KOPT-K1 (cell line): ENCODE measurements around the gene CBLB.
"Not testable (repeated sequence)": the region's sequence is repeated elsewhere in the genome, so short reads cannot be mapped to it uniquely, and the experiment has no call there.

Experiments
- H3K27ac ChIP-seq: fragments of 200-600 bp; sonication (generic); 2 replicates; pipeline ENCODE4 v1.5.1; 2016; ENCODE audit warnings: antibody characterized with exemption, mild to moderate bottlenecking, low read depth, low read length; ENCODE audit not compliant: poor library complexity, severe bottlenecking
- H3K36me3 ChIP-seq: fragments of 200-600 bp; sonication (generic); 2 replicates; pipeline ENCODE4 v1.5.1; 2017; ENCODE audit warnings: antibody characterized with exemption, mild to moderate bottlenecking, low read length, moderate library complexity; ENCODE audit not compliant: insufficient read depth
- H3K9me3 ChIP-seq: fragments of 200-600 bp; sonication (generic); 2 replicates; pipeline ENCODE4 v1.5.1; 2017; ENCODE audit warnings: antibody characterized with exemption, low read length, mild to moderate bottlenecking; ENCODE audit not compliant: insufficient read depth, poor library complexity, severe bottlenecking

Gene CBLB

DNA sequence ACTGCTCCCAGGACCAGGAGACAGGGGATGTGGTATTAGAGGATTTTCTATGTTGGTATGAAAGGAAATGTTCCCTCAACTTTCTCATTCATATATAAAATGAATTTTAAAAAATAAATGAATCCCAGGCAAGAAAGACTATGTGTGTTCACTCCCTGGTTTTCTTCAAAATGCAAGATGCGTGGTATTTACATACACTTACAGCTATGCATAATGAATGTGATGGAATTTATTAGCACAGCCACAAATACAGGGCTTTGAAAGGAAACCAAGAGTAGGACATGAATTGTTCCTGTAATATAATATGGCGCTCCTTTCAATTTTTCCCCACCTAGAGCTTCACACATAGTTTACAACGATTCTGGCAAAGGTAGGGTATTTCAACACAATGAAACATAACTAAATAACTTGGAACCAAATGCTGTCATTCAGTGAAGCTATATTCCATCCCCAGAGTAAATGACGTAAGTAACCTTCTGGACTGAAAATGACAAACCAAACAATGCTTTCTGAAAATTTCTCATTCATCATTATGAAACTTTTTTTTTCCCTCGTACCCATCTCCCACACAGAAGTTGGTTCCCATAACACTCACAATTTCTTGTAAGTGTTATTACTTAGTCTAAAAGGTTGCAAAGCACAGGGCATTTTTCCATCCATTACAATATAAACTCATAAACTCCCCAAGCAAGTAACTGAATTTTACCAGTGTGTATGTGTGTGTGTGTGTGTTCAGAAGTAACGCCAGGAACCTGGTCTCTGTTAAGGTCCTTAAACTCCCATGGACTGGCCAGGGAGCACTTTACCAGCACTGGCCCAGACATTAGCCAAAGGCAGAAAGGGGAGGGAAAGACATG, 41.8 kb downstream of the CBLB start:
- Histone ChIP-seq H3K9me3 (no peaks in the 10 kb centered on the region), H3K27ac (no peak overlapping the region), H3K36me3 (no peaks in the 10 kb centered on the region)

DNA sequence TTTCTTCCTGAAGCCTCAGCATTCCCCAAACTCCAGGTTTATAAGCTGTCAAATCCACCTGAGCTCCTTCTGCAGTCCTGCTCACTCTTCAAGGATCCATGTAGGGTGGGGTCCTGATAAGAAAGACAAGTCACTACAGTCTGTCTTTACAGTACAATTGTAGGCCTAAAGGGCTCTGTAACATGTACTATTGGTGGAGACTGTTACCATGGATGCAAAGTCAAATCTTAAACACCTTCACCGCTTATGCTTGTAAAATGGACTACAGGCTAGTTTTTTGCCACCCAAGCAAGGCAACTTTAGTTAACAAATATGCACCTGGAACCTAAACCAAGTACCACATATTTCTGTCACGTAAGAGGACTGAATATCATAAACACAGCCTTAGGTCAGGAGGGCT, 44.7 kb downstream of the CBLB start:
- no peaks in the 10 kb centered on the region for H3K36me3 ChIP-seq
- no peak overlapping the region for H3K27ac ChIP-seq
- H3K9me3 ChIP-seq, result no peaks in the 10 kb centered on the region

DNA sequence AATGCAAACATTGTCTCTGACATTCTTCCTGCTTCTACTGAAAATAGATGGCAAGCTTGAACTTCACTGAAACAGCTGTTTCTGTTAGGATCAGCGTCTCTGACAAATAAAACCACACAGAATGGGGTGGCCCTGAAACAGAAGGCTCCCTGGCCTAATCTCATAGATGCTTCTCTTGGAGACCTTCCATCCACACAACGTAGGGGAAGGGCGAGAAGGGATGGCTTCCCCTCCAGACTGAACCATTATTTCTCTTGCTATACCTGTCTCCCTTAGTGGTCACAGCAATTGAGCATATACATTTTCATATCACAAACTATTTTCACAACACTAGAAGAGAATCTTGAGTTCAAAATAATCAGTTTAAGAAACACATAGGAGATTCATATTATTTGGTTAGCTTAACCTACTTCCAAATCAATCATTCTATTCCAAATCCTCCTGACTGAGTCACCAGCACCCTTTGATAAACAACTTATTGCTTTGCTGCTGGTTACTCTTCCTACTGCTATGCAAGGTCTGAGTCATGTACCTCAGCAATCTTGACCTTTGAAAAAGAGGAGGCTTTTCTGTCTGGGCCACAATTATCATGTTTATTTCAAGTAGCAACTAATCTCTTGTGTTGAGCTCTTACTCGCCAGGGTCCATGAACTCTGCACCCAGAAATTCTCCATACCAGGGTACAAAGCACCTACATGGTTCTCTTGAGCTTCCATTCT, 45.5 kb downstream of the CBLB start:
- no peak overlapping the region for H3K27ac ChIP-seq
- no peaks in the 10 kb centered on the region for H3K9me3 ChIP-seq
- H3K36me3 ChIP-seq, result no peaks in the 10 kb centered on the region

DNA sequence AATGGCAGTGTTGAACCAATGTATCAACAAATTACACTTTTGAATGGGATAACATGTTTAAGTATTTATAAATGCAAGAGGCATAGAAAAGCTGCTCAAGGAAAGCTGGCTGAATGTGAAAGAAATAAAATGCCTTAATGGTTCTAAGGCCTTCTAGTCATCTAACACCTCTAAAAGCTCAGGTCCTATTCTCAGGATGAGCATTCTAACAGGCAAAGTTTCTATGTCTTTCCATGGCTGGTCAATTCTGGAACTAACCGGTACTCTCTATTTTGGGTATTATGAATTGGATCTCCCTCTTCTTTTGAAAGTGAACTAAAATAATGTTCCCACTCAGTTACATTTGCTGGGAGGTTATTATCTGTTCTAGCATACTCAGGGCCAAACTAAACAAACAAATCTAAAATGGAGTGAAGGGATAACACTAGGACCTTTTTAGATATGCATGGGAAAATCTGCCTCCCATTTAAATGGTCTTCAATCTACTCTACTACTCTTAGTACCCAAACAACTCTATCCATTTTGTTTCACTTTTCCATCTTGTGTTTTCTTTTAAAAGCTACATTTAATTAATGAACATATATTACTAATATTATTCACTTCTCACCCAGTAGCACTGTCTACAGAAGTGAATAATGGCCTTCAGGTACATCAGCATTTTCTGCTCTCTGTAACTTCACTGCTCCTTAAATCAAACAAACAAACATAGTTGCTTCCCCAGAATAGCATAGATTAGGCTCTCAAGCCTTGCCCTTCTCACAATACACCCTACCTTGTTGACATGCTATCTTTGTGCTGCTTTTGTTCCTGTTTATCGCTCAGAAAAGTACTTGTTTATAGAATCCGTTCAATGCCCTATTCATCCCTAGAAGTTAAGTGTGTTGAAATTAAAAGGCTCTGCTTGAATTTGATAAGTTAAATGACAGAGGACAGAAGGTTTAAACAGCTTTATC, 46.4 kb downstream of the CBLB start:
- Histone ChIP-seq H3K27ac (no peak overlapping the region), H3K9me3 (no peaks in the 10 kb centered on the region), H3K36me3 (no peaks in the 10 kb centered on the region)

DNA sequence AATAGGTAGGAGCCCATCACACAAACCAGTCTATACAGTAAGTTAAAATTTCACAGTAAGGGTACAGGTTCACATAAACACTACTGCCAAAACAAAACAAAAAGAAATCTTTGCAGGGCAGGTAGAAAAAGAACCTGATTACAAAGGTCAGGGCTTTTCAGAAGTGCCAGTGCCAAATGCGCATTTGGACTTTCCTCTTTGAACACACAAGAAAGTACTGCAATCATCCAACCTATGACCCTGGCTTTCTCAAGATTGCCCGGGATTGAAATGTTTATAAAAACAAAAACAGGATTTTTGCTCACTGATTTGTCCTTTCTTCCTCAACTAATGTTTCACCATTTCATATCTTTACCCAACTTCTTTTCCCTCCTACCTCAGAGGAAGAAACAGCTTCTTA, 47.4 kb downstream of the CBLB start:
- no peaks in the 10 kb centered on the region for H3K9me3 ChIP-seq
- no peaks in the 10 kb centered on the region for H3K36me3 ChIP-seq
- H3K27ac ChIP-seq, result no peak overlapping the region

DNA sequence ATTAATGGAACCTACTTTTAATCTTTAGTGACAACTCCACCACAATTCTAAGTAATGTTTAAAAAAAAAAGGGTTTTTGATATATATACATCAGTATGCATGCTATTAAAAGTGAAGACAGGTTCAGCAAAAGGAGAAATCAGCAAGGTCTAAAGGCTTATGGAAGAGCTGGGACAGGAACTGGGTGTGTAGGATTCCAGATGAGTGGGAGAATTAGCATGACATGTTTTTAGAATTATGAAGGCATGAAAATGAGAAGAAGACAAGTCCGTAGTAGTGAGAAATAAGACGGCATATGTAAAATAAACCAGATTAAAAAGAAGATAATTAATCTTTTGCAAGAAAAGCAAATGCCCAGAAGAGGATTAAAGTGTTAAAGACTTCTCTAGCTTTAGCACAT, 52.0 kb downstream of the CBLB start:
- H3K9me3 ChIP-seq, result no peaks in the 10 kb centered on the region
- no peak overlapping the region for H3K27ac ChIP-seq
- H3K36me3 ChIP-seq, result no peaks in the 10 kb centered on the region

DNA sequence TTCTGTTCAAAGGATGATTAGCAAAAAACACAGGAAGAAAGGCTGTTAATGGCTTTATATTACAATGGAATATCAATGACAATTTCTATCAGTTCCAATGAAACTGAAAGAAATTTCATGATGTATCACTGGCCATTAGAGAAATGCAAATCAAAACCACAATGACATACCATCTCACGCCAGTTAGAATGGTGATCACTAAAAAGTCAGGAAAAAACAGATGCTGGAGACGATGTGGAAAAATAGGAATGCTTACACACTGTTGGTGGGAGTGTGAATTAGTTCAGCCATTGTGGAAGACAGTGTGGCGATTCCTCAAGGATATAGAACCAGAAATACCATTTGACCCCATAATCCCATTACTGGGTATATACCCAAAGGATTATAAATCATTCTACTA, 53.5 kb downstream of the CBLB start:
- H3K27ac ChIP-seq, H3K9me3 ChIP-seq, H3K36me3 ChIP-seq: not testable (repeated sequence)

DNA sequence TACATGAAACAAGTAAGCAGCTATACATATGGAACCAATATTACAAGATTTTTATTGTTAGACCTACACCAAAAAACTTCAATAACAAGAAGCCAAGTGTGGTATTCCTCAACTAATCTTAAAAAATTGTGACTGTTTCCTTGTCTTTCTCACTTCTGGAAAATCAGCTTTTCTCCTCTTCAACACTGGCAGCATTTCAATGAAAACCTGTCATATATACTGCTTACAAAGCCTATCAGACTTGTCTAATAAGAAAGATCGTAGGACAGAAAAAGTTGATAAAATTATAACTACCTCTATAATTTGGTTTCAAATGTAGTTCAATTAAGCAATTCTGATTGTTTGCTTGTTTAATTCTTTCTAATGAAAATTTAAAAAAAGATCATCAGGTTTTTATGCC, 55.1 kb downstream of the CBLB start:
- Histone ChIP-seq H3K27ac (no peak overlapping the region), H3K9me3 (no peaks in the 10 kb centered on the region), H3K36me3 (no peaks in the 10 kb centered on the region)

DNA sequence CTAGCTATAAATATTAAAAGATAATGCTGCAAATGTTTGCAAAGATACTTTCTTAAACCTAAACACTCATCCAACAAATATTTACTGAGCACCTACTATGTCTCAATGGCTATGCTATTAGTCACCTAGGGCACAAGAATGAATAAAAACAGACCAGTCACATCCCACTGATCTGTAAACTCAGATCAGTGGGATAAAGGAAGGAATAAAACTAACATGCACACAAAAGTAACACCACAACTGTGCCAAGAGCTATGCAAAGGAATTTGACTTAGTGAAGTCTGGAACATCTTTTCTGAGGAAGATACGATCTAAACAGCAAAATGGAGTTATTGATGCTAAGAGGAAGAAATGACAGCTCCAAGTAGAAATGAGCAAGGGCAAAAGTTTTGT, 56.6 kb downstream of the CBLB start:
- Histone ChIP-seq H3K27ac (no peak overlapping the region), H3K36me3 (no peaks in the 10 kb centered on the region), H3K9me3 (no peaks in the 10 kb centered on the region)

DNA sequence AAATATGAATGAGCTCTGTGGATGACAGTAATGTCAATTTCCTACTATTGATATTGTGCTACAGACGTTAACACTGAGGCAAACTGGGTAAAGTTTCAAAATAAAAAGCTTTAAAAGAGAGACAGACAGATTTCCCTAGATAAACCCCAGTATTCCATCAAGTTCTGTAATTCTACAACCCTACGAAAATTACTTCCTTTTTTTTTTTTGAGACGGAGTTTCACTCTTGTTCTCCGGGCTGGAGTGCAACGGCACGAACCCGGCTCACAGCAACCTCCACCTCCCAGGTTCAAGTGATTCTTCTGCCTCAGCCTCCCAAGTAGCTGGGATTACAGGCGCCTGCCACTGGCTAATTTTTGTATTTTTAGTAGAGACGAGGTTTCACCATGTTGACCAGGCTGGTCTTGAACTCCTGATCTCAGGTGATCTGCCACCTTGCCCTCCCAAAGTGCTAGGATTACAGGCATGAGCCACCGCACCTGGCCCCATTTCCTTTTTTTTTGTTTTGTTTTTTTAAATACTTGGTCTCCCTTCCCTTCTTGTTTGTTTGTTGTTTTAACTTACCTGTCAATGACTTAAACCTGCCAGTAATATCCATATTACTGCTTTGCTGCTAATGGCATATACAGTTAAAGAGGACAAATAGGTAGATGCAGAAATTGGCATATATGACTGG, 57.2 kb downstream of the CBLB start:
- no peaks in the 10 kb centered on the region for H3K9me3 ChIP-seq
- H3K36me3 ChIP-seq, result no peaks in the 10 kb centered on the region
- no peak overlapping the region for H3K27ac ChIP-seq

DNA sequence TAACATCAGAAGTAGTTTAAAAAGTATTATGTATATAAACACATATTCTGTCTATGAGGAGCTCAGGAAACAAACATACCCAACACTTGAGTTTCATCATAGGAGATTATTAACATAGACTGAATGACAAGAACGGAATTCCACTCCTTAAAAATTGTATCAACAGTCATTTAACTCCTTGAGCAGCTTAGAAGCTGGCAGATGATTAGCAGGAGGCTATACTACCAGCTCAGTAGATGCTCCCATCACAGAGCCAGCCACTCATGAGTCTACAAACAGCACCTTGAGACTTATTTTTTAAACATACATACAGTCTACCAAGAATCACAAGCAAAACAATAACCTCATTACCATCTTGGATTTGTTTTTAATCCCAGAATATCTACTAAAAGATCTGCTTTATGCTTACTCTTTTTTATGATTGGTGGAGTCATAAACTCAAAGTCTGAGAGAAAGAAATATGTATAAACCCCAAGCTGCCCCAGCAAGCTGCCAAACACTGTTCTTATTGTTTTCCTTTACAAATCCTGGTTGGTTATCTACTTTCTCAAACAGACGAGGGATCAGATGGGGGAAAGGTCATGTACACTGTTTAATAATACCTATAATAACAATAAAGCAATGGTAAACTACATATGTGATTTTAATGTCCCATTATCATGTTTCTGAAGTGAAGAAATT, 59.5 kb downstream of the CBLB start:
- no peaks in the 10 kb centered on the region for H3K9me3 ChIP-seq
- H3K27ac ChIP-seq, result no peak overlapping the region

DNA sequence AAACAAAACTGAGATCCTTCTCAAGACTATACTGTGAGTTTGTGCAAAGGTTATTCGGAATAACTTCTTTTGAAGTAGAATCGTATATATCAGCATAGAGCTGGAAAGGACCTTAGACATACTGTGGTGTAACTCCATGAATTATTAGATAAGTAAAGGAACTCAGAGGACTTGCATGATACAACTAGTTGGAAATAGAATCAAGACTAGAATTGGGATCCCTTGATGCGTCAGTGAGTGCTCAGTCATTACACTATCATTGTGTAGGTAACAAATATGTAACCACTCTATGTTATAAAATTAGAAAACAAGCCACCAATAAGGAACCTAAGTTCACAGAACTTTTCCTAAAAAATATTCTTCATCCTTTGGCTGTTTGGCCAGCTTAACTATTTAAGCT, 61.1 kb downstream of the CBLB start:
- no peaks in the 10 kb centered on the region for H3K9me3 ChIP-seq
- H3K27ac ChIP-seq, result no peak overlapping the region

More for the DNA sequence above, 59.5 kb downstream of the CBLB start:
- no peaks in the 10 kb centered on the region for H3K36me3 ChIP-seq

DNA sequence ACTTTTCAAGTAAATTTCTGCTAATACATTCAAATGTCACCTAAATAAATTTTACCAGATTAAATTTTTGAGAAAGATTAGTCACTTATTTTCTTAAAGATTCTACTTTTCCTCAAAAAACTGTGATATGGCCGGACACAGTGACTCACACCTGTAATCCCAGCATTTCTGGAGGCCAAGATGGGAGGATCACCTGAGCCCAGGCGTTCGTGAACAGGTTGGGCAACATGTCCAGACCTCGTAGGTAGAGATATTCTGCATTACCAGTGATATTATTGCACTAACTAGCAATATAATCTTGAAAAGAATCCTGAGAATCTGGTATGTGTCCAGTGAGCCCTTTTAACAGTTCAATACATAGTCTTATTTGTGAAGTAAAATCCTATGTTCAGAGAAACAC, 61.7 kb downstream of the CBLB start:
- Histone ChIP-seq H3K27ac (no peak overlapping the region), H3K9me3 (no peaks in the 10 kb centered on the region), H3K36me3 (no peaks in the 10 kb centered on the region)

More for the DNA sequence above, 61.1 kb downstream of the CBLB start:
- H3K36me3 ChIP-seq, result no peaks in the 10 kb centered on the region

DNA sequence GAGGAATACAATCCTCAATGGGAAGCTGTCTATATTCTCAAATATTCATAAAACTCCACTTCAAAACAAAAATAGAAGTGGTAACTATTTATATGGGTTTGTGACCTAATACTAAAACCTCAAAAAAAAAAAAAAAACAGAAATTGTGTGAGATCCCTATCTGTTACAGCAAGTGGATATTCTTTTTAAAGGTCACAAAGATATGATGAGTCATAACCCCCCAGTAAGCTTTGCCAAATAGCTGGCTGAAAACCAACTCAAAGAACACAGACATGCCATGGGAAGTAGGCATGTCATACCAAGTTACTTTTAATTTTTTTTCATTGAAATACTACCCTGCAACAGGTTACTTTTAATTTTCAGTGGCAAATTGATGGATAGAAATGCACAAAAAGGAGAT, 62.5 kb downstream of the CBLB start:
- Histone ChIP-seq H3K27ac (no peak overlapping the region), H3K36me3 (no peaks in the 10 kb centered on the region), H3K9me3 (no peaks in the 10 kb centered on the region)
